HepG2 (cell line): ENCODE measurements around the gene KLF16. TPM values are rescaled to one million over a fixed set of nuclear protein-coding genes. Genes with fewer than 3 reads are reported as not detected.

Source experiments
- ARNTL ChIP-seq: sonication (generic); formaldehyde crosslinking; IDR thresholded peaks from 2 replicates; pipeline ENCODE4 v1.4.0; 2020; ENCODE audit warnings: mild to moderate bottlenecking, missing genetic modification reagents
- FOXK1 ChIP-seq: sonication (generic); formaldehyde crosslinking; IDR thresholded peaks from 2 replicates; pipeline ENCODE4 v1.4.0; 2020; ENCODE audit warnings: low read depth, missing genetic modification reagents, borderline replicate concordance
- GATAD1 ChIP-seq: IDR thresholded peaks from 2 replicates; pipeline ENCODE4 v1.6.1; 2016; ENCODE audit warnings: missing genetic modification reagents, missing compliant biosample characterization
- HES4 ChIP-seq: sonication (generic); formaldehyde crosslinking; IDR thresholded peaks from 2 replicates; pipeline ENCODE4 v1.9.0; 2021; ENCODE audit warnings: mild to moderate bottlenecking, missing genetic modification reagents, borderline replicate concordance
- HINFP ChIP-seq: sonication (generic); formaldehyde crosslinking; IDR thresholded peaks from 2 replicates; pipeline ENCODE4 v1.4.0; 2020; ENCODE audit warnings: low read depth, mild to moderate bottlenecking, missing genetic modification reagents
- KMT2B ChIP-seq: IDR thresholded peaks from 2 replicates; pipeline ENCODE4 v1.6.1; 2016; ENCODE audit warnings: missing genetic modification reagents, missing compliant biosample characterization
- TCF7 ChIP-seq: sonication (generic); IDR thresholded peaks from 2 replicates; pipeline ENCODE4 v1.6.1; 2016; ENCODE audit warnings: antibody characterized with exemption, low read depth
- TEAD3 ChIP-seq: optimal IDR thresholded peaks from 2 replicates; pipeline ENCODE3; 2016; ENCODE audit warnings: borderline replicate concordance
- ZBTB38 ChIP-seq: sonication (generic); formaldehyde crosslinking; IDR thresholded peaks from 2 replicates; pipeline ENCODE4 v1.5.1; 2020; ENCODE audit warnings: mild to moderate bottlenecking, missing genetic modification reagents
- ZFY ChIP-seq: sonication (generic); formaldehyde crosslinking; IDR thresholded peaks from 2 replicates; pipeline ENCODE4 v1.4.0; 2020; ENCODE audit warnings: missing genetic modification reagents
- ZNF225 ChIP-seq: sonication (generic); formaldehyde crosslinking; IDR thresholded peaks from 2 replicates; pipeline ENCODE4 v1.4.0; 2020; ENCODE audit warnings: mild to moderate bottlenecking, missing genetic modification reagents
- ZNF24 ChIP-seq: fragments of 450-650 bp; IDR thresholded peaks from 2 replicates; pipeline ENCODE4 v1.6.1; 2017; ENCODE audit warnings: antibody characterized with exemption, mild to moderate bottlenecking
- ZNF839 ChIP-seq: sonication (generic); formaldehyde crosslinking; IDR thresholded peaks from 2 replicates; pipeline ENCODE4 v1.4.0; 2020; ENCODE audit warnings: missing genetic modification reagents, mild to moderate bottlenecking, borderline replicate concordance
- polyA plus RNA-seq, 8 experiments: library from polyadenylated mRNA; depleted of rRNA in 3 of 8; stranded (reverse) in 7 of 8; unstranded in 1 of 8; fragments of >200 nt; fragmentation: Illumina TruSeq in 4 of 8; extraction: Trizol in 4 of 8; gene quantifications; 2 replicates each; pipeline versions ENCODE4 v1.2.1 to v1.2.3, GENCODE V29; 2011 to 2016; ENCODE audit warnings: low read depth in 4 of 8, missing spikeins in 1 of 8, mixed read lengths in 1 of 8; ENCODE audit not compliant: insufficient read depth in 1 of 8
- total RNA-seq, 5 experiments: library from RNA; depleted of rRNA; stranded (reverse); fragments of >200 nt; fragmentation: Illumina TruSeq; extraction: Trizol; gene quantifications; 2 replicates each; pipeline ENCODE4 v1.2.3, GENCODE V29; 2016; ENCODE audit warnings: low read depth in 1 of 5
- TF ChIP-seq, protein P1 (sequence below): sonication (generic); IDR thresholded peaks from 2 replicates; pipeline ENCODE4 v1.6.1; 2016; ENCODE audit warnings: low read depth, borderline replicate concordance
- TF ChIP-seq, protein P2 (sequence below): IDR thresholded peaks from 2 replicates; pipeline ENCODE4 v1.6.1; 2018; ENCODE audit warnings: missing genetic modification reagents
- TF ChIP-seq, protein P3 (sequence below): IDR thresholded peaks from 2 replicates; pipeline ENCODE4 v1.6.1; 2016; ENCODE audit warnings: mild to moderate bottlenecking
- TF ChIP-seq, protein P4 (sequence below): sonication (generic); formaldehyde crosslinking; IDR thresholded peaks from 2 replicates; pipeline ENCODE4 v1.4.0; 2020; ENCODE audit warnings: mild to moderate bottlenecking, missing genetic modification reagents, borderline replicate concordance

KLF16 gene
- total and polyA plus RNA-seq, 2 of the 13 experiments (the other 11 are each of a cell fraction or from before 2014, with no cell fraction given): 3.5 to 6.7 TPM

- peak; percentile 89 for TF ChIP-seq ZBTB38 (CRISPR knock-in tag)
- TF ChIP-seq ARNTL: peak; percentile 87
- TF ChIP-seq, protein P1, sequence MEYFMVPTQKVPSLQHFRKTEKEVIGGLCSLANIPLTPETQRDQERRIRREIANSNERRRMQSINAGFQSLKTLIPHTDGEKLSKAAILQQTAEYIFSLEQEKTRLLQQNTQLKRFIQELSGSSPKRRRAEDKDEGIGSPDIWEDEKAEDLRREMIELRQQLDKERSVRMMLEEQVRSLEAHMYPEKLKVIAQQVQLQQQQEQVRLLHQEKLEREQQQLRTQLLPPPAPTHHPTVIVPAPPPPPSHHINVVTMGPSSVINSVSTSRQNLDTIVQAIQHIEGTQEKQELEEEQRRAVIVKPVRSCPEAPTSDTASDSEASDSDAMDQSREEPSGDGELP: peak; percentile 82
- TF ChIP-seq HES4 (CRISPR knock-in tag): peak; percentile 4; the same call in 1 of the 2 replicates
- 0 out of 2 replicates have a peak, but pooled peaks have one; percentile 22 for TF ChIP-seq FOXK1 (CRISPR knock-in tag)
- TF ChIP-seq, protein P2, sequence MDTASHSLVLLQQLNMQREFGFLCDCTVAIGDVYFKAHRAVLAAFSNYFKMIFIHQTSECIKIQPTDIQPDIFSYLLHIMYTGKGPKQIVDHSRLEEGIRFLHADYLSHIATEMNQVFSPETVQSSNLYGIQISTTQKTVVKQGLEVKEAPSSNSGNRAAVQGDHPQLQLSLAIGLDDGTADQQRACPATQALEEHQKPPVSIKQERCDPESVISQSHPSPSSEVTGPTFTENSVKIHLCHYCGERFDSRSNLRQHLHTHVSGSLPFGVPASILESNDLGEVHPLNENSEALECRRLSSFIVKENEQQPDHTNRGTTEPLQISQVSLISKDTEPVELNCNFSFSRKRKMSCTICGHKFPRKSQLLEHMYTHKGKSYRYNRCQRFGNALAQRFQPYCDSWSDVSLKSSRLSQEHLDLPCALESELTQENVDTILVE (CRISPR knock-in tag): no peak
- TF ChIP-seq ZNF24: no peak
- TF ChIP-seq GATAD1 (CRISPR knock-in tag): peak; percentile 58; the same call in 1 of the 2 replicates
- no peak for TF ChIP-seq TCF7
- TF ChIP-seq, protein P3, sequence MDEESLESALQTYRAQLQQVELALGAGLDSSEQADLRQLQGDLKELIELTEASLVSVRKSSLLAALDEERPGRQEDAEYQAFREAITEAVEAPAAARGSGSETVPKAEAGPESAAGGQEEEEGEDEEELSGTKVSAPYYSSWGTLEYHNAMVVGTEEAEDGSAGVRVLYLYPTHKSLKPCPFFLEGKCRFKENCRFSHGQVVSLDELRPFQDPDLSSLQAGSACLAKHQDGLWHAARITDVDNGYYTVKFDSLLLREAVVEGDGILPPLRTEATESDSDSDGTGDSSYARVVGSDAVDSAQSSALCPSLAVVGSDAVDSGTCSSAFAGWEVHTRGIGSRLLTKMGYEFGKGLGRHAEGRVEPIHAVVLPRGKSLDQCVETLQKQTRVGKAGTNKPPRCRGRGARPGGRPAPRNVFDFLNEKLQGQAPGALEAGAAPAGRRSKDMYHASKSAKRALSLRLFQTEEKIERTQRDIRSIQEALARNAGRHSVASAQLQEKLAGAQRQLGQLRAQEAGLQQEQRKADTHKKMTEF (CRISPR knock-in tag): peak; percentile 77; the same call in 1 of the 2 replicates
- no peak for TF ChIP-seq HINFP (CRISPR knock-in tag)
- TF ChIP-seq, protein P4, sequence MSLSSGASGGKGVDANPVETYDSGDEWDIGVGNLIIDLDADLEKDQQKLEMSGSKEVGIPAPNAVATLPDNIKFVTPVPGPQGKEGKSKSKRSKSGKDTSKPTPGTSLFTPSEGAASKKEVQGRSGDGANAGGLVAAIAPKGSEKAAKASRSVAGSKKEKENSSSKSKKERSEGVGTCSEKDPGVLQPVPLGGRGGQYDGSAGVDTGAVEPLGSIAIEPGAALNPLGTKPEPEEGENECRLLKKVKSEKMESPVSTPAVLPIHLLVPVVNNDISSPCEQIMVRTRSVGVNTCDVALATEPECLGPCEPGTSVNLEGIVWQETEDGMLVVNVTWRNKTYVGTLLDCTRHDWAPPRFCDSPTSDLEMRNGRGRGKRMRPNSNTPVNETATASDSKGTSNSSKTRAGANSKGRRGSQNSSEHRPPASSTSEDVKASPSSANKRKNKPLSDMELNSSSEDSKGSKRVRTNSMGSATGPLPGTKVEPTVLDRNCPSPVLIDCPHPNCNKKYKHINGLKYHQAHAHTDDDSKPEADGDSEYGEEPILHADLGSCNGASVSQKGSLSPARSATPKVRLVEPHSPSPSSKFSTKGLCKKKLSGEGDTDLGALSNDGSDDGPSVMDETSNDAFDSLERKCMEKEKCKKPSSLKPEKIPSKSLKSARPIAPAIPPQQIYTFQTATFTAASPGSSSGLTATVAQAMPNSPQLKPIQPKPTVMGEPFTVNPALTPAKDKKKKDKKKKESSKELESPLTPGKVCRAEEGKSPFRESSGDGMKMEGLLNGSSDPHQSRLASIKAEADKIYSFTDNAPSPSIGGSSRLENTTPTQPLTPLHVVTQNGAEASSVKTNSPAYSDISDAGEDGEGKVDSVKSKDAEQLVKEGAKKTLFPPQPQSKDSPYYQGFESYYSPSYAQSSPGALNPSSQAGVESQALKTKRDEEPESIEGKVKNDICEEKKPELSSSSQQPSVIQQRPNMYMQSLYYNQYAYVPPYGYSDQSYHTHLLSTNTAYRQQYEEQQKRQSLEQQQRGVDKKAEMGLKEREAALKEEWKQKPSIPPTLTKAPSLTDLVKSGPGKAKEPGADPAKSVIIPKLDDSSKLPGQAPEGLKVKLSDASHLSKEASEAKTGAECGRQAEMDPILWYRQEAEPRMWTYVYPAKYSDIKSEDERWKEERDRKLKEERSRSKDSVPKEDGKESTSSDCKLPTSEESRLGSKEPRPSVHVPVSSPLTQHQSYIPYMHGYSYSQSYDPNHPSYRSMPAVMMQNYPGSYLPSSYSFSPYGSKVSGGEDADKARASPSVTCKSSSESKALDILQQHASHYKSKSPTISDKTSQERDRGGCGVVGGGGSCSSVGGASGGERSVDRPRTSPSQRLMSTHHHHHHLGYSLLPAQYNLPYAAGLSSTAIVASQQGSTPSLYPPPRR (CRISPR knock-in tag): 0 out of 2 replicates have a peak, but pooled peaks have one; percentile 10
- TF ChIP-seq KMT2B (CRISPR knock-in tag): no peak; the same call in 1 of the 2 replicates
- TF ChIP-seq ZNF839 (CRISPR knock-in tag): peak; percentile 67
- TF ChIP-seq ZFY: no peak; the same call in none of the 2 replicates
- peak; percentile 8 for TF ChIP-seq TEAD3 (CRISPR knock-in tag)
- no peak for TF ChIP-seq ZNF225
These were observed 1.2 kb upstream of the KLF16 start (continued) for GRCh38 chr19:1864480-1865171.
